DND-41 (cell line): ENCODE results near the gene MAML3.

Source experiments
- CTCF ChIP-seq: IDR thresholded peaks from 2 replicates; pipeline ENCODE4 v1.5.1; 2012; ENCODE audit warnings: borderline replicate concordance, low read length, moderate library complexity, mild to moderate bottlenecking; ENCODE audit not compliant: poor library complexity, severe bottlenecking; ENCODE audit errors: extremely low read depth
- EZH2 ChIP-seq: IDR thresholded peaks from 3 replicates; pipeline ENCODE4 v1.6.1; 2012; ENCODE audit warnings: borderline replicate concordance, low read depth, mild to moderate bottlenecking, moderate library complexity, low read length, inconsistent platforms; ENCODE audit not compliant: severe bottlenecking

- no peak for TF ChIP-seq CTCF
- TF ChIP-seq EZH2, result no peak
These were observed 251.4 kb downstream of the MAML3 start for GRCh38 chr4:139902321-139903320.
